NK-92 treated with Interleukin-12 subunit alpha and Interleukin-12 subunit beta, amount 100 ng/mL, for 24 hours (cell line): Measurements from ENCODE around the gene RBMS1.

Experiments
- DNase-seq: peaks from one replicate; lab custom pipeline; 2025; lab: John Stamatoyannopoulos, UW

Gene RBMS1

DNA sequence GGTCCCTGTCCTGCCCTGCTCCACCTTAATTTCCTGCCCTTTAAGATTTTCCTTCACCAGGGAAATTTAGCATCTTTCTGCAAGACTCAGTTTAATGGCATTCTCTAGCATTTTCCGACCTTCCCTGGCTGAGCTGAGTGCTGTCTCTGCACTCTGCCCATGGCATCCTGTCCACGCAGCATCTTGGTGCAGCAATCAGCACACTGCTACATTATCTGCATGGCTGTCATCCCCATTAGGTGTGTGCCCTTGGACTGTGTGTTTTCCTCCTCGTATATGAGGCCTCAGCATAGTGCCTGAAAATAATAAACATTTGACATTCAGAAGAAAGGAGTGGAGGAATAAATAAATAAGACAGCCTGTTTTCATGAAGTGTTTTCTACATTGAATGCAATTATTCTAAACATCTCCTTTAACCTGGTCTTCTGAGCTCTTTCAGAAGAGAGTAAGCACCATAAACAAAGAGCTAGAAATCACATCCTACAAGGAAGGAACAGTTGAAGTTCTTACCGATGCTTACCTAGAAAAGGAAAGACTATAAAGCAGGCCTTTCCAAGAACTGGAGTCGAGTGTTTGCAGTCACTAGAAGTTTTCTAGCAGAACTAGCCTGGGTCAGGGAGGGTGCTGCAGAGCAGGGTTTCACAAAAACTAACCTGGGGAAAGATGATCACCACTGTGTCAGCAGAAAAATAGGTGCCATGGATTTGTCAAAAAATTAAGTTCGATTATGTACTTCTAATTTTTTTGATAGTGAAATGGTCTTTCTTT, 162.2 kb downstream of the RBMS1 start:
- no peak for DNase-seq

DNA sequence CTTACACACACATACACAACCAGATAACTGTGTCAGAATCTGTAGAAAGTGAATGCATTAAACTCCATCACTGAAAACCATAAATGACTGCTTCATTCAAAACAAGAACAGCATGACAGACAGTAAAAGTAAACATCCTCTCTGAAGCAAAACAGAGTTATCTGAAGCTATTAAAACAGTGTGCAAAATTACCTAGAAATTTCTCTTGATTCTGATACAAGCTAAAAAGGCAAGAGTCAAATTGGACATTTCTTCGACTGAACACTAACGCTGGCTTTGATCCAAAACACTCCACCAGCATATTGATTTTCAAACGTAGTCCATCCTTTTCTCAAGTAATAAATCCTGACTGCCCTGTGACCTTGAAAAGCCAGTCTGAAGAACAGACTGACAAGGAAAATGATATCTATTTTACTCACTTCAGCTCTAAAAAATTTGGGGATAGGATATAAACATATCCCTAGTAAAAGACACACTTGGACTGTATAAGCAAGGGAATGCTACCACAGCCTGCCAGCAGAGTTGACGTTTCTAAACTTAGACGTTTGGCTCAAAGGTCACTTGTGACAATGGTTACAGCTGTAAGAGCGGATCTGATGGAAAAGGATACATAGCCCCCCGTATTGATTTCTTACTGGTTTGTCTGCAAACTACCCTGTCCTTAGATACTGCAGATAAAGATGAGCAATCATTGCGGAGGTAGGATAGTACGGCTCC, 164.6 kb downstream of the RBMS1 start:
- no peak for DNase-seq

DNA sequence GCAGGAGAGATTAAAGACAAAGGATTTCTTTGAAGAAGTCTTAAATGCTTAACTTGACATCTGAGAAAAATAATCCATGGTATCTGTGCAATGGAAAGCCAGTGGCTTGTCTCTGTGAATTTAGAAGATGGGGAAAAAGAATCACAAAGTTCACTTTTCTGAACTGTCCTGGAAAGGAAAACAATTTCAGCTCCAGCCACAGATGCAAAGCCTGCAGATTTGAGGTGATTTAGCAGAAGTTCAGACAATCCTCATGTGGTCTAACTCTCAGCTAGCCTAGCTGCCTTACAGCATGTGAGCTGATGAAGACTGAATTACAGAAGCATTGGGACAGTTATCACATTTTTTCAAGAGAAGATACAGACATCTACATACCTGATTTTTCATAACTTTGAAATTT, 166.8 kb downstream of the RBMS1 start:
- no peak for DNase-seq

DNA sequence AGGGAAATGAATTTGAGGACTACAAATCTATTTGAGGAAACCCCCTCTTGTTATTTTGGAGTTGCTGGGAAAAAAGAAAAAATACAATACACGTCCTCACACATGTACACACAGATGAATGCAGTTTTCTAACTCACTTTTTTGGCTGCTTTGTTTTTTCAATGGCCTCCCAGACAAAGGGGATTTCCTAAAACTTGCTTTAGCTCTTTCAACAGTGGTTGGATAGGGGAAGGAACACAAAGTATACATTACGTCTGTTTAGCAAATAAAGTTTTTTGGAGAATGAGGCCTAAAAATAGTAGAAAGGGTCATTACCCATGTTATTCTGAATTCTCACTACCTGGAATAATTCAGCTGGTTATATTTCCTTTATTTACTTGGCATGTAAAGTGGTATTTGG, 168.2 kb downstream of the RBMS1 start:
- DNase-seq: no peak

DNA sequence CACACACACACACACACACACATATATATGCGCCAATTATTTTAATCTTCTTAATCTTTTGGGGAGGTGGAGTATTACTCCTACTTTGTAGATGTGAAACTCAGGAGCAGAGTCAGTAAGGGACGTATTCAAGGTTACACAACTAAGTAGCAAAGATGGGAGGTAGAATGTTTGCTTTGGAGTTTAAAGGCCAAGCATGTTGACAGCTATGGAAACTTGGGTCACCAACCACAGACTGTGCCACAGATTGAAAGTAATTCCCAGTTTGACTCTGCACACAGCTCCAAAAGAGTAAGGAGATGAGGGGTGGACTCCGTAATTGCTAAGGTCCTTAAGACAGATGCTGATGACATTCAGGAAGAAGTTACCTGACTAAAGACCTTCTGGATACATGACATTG, 168.7 kb downstream of the RBMS1 start:
- no peak for DNase-seq

DNA sequence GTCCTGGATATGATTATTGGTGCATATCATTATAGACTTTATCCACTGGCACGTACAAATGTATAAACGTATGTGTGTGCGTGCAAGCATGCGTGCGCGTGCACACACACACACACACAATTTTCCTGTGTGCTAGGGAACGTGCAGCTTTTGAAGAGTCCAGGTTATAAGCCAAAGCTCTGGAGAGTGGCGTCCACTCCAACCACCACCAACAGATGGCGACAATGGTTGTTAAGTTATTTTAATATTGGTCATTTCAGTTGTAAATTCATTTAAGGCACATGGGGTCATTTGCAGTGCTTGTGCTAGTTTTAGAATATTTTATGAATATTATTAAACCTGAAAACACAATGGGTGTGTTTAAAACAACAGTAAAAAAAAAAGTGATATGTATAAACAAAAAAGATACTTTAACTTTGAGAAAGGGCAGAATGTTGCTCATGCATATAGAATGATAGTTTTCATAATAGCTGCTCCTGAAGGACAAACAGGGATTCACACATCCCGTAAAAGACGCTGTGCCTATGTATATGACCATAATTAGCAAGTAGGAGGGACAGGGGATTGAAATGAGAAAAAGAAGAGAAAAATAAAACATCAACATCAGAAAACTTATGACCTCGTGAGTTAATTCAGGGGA, 169.3 kb downstream of the RBMS1 start:
- DNase-seq: no peak

DNA sequence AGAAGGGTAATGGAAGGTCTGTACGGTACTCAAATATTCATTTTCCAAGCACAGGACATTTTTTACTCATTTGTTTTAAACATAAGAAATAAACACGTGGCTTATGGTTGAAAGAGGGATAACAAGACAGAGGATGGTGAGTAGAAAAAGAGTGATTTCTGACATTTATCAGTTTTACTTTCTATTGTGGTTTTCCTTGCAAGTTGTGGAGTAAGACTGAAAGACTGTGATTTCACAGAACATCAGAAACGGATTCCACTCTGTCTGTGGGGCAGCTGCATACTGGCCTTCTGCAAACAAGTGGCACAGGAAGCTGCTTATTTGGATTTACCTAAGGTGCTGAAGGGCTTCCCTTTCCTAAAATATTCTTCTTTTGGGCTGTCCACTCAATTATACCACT, 171.3 kb downstream of the RBMS1 start:
- DNase-seq: no peak

DNA sequence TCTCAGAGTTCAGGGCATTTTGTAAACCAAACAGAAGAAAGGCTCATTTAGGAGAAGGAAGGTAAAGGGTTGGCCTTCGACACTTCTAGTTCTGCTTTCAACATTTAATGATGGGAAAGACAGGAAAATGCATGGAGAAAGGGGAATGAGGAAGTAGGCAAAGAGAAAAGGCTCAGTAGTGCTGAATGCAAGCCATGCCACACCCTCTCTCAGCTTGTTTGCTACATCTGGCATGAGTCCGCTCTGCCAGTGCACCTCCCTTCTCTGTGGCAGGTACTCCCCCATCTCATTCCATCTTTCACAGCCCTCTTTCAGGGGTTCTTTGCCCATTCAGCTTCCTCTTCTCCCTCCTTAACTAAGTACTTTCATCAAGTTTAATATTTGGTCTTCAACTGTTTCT, 172.6 kb downstream of the RBMS1 start:
- DNase-seq: no peak

DNA sequence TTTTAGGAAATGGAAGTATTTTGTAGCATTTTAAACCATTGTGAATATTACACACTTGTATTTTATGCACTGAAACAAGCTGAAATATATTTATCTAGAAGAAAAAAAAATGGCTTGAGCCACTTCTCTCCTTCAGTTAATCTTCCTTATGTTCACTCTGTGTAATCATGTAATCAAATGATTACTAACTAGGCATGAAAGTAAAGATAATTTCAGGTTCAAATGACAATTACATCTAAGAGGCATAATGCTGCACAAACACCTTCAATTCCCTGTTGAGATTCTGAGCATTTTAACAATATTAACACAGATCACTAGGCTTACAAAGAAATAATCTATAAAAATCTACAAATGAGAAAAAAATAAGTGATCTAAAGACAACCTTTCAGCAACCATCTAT, 173.9 kb downstream of the RBMS1 start:
- DNase-seq: no peak

DNA sequence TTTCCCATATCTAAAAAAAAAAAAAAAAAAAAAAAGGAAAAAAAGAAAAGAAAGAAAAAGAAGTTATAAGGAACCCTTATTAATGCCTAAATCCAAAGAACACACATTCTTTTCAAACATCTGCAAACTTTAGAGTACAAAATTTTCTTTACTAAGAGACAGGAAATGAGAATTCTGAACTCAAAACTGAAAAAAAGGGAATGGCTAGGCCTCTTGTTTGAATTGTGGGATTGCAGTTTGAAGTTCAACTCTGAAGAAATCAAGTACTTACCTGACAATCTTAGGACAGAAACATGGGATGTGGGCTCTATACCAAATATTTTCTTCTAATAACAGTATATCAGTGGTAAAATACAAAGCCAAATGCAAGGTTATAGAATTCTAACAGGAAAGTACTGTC, 175.4 kb downstream of the RBMS1 start:
- DNase-seq: no peak

DNA sequence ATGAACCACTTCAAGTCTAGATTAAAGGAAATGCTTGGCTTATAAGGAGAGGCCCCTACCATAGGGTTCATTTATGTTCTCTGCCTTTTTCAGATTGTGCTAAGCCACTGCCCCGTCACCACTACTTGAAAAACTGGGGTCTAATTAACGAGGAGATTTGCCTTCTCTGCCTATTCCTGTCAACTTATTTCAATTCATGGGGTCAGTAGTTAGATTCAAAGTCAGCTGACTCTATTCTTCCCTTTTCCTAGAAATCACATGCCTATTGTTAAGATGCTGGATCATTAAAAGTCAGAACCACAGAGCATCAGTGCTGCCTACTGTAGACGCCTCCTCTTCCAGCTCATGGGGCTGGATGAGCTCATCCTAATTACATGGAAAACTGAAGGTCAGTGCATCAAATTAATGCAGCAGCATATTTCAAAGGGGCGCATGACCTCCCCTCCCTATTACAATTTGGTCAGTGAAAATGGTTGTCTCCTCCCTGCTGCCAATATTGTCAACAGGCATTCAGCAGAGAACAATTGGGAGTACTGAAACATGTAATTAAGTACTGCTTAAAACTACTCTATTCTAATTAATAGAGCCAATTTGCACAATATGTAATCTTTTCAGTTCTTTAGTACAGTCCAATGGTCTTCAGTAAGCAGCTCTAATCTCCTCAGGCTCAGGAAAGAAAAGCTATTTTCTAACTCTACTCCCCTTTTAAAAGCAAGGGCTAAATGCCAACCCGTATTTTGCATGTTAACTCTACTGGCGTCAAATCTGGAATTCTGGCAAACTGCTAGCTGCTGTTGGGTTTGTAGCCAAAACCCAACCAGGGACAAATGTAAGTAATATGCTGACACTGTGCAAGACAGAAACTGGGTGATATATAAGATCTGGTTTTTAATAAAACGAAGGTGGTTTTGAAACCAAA, 176.2 kb downstream of the RBMS1 start:
- DNase-seq: no peak

DNA sequence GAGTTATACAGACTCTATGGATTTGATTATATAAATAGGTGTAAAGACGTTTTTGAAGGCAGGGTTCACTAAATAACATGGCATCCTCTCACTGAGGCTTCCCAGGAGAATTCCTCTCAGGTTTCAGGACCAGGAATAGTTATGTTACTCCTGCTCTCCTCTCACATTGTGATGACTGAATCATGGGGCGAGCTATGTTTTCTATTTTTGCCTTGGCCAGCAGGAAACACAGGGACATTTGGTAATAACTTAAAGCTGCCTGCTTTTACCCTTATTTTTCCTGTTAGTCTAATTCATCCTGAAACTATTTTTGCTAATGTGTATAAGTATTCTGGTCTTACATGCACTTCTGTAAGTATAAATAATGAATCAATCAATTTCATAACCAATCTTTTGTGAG, 178.3 kb downstream of the RBMS1 start:
- DNase-seq: no peak

DNA sequence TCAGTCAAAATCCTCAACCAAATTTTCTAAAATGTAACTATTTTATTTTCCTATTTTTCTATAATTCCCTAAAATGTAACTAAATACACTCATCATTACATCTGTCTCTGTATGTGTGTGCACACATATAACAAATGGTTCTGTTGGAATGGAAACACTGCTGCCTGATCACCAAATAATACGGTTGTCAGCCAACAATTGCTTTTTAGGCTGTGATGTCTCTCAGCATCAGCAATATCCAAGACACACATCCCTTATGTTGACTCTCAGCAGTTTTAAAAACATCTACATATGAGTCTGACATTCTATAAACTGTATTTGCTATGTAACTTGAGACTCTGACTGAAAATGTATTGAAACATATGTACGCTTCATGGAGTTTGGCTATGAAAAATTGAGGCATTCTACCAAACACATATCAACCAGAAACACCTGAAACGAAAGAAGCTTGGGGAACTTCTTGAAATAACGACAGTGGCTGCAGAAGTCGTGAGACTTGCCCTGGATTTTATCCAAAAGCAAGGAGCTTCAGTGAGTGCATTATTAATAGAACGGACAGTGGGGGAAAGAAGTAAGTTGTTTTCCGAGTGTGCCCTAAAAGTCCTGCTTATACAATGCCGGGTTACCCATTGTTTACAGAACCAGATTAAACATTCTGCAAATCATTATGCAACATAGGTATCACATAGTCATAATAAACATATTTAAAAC, 183.3 kb downstream of the RBMS1 start:
- DNase-seq: no peak

DNA sequence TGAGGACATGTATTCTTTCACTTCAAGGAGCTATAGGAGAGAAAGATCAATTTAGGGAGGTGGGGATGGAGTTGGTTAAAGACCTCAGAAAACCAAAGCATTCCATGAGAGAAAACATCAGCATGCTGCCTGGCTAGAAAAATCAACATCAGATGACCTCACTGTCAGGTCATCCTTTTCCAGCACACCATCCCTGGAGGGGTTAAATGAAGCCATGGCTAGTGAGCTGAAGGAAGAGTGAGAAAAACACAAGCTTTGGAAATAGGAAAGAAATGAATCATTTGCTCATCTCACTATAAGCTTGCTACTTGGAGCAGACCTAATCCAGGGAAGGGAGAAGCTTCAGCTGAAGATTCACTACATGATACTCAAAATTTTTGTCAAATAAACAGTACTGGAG, 184.0 kb downstream of the RBMS1 start:
- DNase-seq: no peak

DNA sequence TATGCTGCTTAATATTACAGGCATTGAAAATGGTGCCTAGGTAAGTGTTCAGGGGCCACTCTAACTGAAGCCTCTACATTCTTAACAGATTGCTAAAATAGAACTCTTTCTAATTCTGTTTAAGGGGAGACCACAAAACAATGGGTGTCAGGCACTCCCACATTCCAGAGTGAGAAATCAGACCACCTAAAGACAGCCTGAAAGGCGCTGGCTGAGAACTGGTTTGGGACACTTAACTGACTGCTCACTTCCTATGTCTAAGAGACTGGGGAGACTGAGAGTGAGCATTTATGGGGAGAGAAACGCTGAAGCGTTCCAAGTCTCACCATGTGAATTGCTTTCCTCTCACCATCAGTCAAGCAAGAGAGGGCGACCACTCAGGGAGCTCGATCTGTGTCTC, 184.7 kb downstream of the RBMS1 start:
- no peak for DNase-seq

DNA sequence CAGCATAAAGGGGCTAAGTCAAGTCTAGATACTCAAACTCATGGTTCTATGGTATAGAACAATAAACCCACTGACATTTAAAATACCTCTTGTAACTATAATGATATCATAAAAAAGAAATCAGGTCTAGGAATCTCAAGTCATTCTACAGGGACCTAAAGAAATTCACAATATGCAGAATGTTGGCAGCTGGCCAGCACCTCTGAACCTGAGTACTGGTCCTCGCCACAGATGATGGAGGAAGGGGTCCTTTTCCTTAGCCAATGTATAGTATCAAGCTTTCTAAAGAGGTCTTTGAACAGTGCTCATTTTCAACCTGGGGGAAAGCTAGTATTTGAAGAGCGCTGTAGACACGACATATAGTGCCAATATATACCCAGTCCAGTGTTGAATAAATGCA, 185.1 kb downstream of the RBMS1 start:
- no peak for DNase-seq

DNA sequence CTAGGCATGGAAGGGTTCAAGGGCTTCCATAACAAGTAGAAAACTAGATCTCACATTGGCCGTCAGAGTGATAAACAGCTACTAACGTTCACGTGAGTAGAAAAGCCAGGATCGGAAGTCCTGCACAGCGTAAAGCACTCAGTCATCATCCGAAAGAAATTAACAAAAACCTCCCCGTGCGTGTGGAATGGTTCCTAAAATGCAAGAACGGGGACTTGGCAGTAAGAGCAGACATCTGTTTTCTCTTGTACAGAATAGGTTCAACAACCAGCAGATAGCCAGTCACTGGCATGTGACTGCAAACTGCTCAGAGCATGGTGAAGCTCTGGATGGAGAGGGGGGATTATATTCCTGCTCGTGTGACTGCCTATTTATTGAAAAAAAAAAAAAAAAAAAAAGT, 186.6 kb downstream of the RBMS1 start:
- no peak for DNase-seq

DNA sequence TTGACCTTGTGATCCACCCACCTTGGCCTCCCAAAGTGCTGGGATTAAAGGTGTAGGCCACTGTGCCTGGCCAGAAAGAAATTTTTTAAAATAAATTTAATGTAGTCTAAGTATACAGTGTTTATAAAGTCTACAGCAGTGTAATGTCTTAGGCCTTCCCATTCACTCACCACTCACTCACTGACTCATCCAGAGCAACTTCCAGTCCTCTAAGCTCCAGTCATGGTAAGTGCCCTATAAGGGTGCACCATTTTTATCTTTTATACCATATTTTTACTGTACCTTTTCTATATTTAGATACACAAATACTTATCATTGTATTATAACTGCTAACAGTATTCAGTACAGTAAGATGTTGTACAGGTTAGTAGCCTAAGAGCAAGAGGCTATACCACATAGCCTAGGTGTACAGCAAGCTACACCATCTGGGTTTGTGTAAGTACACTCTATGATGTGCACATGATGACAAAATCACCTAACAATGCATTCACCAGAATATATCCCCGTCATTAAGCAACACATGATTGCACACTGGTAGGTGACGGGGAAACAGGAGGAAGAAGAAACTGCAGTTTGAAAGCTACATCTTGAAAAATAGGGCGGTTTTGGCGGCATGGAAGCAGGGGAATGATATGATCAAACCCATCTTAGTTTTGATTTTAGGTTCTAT, 188.4 kb downstream of the RBMS1 start:
- no peak for DNase-seq

DNA sequence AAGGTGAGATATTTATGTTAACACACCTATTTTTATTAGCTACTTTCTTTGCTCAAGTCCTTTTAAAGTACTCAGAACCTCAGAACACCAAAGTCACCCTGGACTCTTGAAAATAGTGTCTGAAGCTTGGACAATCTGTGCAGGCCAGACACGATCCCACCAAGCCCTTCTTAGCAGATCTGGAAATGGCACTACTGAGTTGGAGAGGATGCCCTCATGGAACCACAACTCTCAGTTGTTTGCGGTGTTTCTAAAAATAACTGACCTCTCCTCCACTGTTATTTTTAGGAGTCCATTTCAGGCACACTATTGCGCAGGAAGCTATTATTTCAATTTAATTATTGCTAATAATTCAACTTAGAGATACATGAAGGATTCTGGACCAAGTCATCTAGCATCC, 190.1 kb downstream of the RBMS1 start:
- DNase-seq: no peak

DNA sequence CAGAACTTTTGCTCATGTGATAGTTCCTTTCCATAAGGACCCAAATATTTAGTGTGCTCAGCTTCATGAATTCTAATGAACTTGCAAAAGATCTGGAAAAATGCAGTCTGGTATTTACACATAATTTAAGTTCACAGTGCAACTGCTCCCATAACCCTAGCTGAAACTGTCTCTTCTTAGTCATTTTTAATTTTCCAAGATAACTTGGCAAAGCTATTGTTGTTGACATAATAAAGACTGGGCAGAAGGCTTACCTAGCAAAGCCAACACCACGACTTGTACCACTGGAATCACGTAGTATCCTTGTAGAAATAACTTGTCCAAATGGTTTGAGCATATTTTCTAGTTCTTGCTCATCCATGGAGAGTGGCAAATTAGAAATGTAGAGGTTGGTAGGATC, 190.5 kb downstream of the RBMS1 start:
- no peak for DNase-seq

DNA sequence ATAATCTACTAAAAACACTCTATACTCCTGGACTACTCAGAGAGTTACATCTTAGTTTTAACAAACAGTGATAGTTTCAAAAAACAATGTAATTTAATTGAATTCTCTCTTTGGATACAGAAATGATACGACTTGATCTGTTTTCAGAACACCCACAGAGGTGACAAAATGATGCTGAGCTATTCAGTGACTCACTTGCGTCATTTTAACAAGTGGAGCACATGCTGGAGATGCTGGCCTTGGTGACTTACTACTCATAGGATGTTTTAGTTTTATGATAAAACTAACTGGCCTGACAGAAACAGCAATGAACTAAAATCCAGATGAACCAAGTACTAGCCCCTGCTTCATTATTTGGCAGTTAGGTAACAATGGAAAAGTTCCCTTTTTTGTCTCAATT, 192.2 kb downstream of the RBMS1 start:
- no peak for DNase-seq
